ENCODE data around the gene MYO5B.

- TF ChIP-seq CTCF (IDR thresholded peaks at IDR 0.05; ENCODE audit: insufficient read depth, low read length, poor library complexity, severe bottlenecking) = no peak
- no peak for TF ChIP-seq EZH2phosphoT487 (conservative IDR thresholded peaks at IDR 0.05; ENCODE audit: low read length)
Observed at GRCh38 chr18:49817947-49818346, 377.0 kb downstream of the MYO5B start.
